ENCODE measurements around the gene ADAMTS10. TPM values are rescaled to one million over a fixed set of nuclear protein-coding genes. Genes with fewer than 3 reads are reported as not detected.

Gene ADAMTS10
- 2.4 and 4.0 TPM in 2 replicates for total RNA-seq

GRCh38 chr19:8610041-8610935, at the start of gene ADAMTS10:
TSS of gene ADAMTS10 (minus strand) at chr19:8610715. CDS start at chr19:8605710, 5,005 bp downstream.

GRCh38 chr19:8629996-8630683, 19.6 kb upstream of the ADAMTS10 start, which contains the start of gene NFILZ:
TSS of gene NFILZ (plus strand) at chr19:8630633. CDS start at chr19:8676766, 46,133 bp downstream.

GRCh38 chr19:8577247-8577646, 33.3 kb downstream of the ADAMTS10 start, which contains the start of gene MYO1F:
TSS of gene MYO1F (minus strand) at chr19:8577442. CDS start at chr19:8577309, 133 bp downstream.

Other genes with a start within 250 kb of the ADAMTS10 start
- gene ANGPTL4, start 246.6 kb downstream of the ADAMTS10 start, total RNA-seq: 9.5 and 27.8 TPM in 2 replicates
- 21.7 and 24.6 TPM in 2 replicates for gene RAB11B, start 220.4 kb downstream of the ADAMTS10 start, total RNA-seq
- 56.3 and 64.6 TPM in 2 replicates for gene MARCHF2, start 197.4 kb downstream of the ADAMTS10 start, total RNA-seq
- 111 and 113 TPM in 2 replicates for gene HNRNPM, start 165.7 kb downstream of the ADAMTS10 start, total RNA-seq
- not detected in 2 replicates for gene PRAM1, start 108.1 kb downstream of the ADAMTS10 start, total RNA-seq
- gene ZNF414, start 96.5 kb downstream of the ADAMTS10 start, total RNA-seq: 3.9 and 5.8 TPM in 2 replicates
- gene MYO1F, start 33.3 kb downstream of the ADAMTS10 start, total RNA-seq: under 0.01 and 0.36 TPM in 2 replicates
- not detected in 2 replicates for gene NFILZ, start 19.9 kb upstream of the ADAMTS10 start, total RNA-seq
- gene ACTL9, start 88.1 kb upstream of the ADAMTS10 start, total RNA-seq: not detected in 2 replicates
- not detected in 2 replicates for gene OR2Z1, start 110.9 kb upstream of the ADAMTS10 start, total RNA-seq
- 3.3 and 4.2 TPM in 2 replicates for gene ZNF558, start 221.6 kb upstream of the ADAMTS10 start, total RNA-seq
- not detected in 2 replicates for gene MBD3L1, start 221.7 kb upstream of the ADAMTS10 start, total RNA-seq

Data from thoracic aorta endothelial cell (primary cell).